Stimulated activated naive CD4-positive, alpha-beta T cell (primary cell): Measurements from ENCODE around the gene SYTL3.

Experiments used
- DNase-seq, 6 experiments: peaks; one replicate each; lab custom pipeline; 2025; lab: John Stamatoyannopoulos, UW

The SYTL3 gene

GRCh38 chr6:158759966-158760617 lies 110.2 kb downstream of the SYTL3 start:
- DNase-seq: no peak

GRCh38 chr6:158760618-158761250 lies 110.9 kb downstream of the SYTL3 start:
- no peak for DNase-seq

- no peak for DNase-seq
Observed at GRCh38 chr6:158761746-158762145, 111.9 kb downstream of the SYTL3 start.

- DNase-seq: no peak
Observed at GRCh38 chr6:158762787-158763433, 113.1 kb downstream of the SYTL3 start.

- no peak for DNase-seq
Observed at GRCh38 chr6:158763434-158764182, 113.8 kb downstream of the SYTL3 start.

- DNase-seq: no peak
Observed at GRCh38 chr6:158764183-158764849, 114.5 kb downstream of the SYTL3 start.

GRCh38 chr6:158764926-158765325 lies 115.1 kb downstream of the SYTL3 start:
- DNase-seq: no peak

- no peak for DNase-seq
Observed at GRCh38 chr6:158765499-158766068, 115.7 kb downstream of the SYTL3 start.

- no peak for DNase-seq
Observed at GRCh38 chr6:158766621-158767455, 117.0 kb downstream of the SYTL3 start.

- no peak for DNase-seq
Observed at GRCh38 chr6:158767709-158768108, 117.9 kb downstream of the SYTL3 start.

- DNase-seq: no peak
Observed at GRCh38 chr6:158768436-158768835, 118.6 kb downstream of the SYTL3 start.

GRCh38 chr6:158769234-158769770 lies 119.4 kb downstream of the SYTL3 start:
- no peak for DNase-seq

GRCh38 chr6:158769771-158770432 lies 120.0 kb downstream of the SYTL3 start:
- DNase-seq: no peak

GRCh38 chr6:158770533-158771330 lies 120.9 kb downstream of the SYTL3 start:
- no peak for DNase-seq

- DNase-seq: no peak
Observed at GRCh38 chr6:158771399-158772152, 121.7 kb downstream of the SYTL3 start.

GRCh38 chr6:158772172-158772571 lies 122.3 kb downstream of the SYTL3 start:
- no peak for DNase-seq

GRCh38 chr6:158772851-158773371 lies 123.1 kb downstream of the SYTL3 start:
- DNase-seq: no peak
